GM19372 (cell line): Measurements from ENCODE around the gene MRPS5.
"Not testable (repeated sequence)": the region's sequence is repeated elsewhere in the genome, so short reads cannot be mapped to it uniquely, and the experiment has no call there.

Source experiments
- ATAC-seq: cut with Tn5 transposase; IDR thresholded peaks from one replicate; pipeline ENCODE4 v1.9.1; 2021; ENCODE audit warnings: mild to moderate bottlenecking, low read depth, moderate library complexity; ENCODE audit not compliant: unreplicated experiment

The MRPS5 gene

GRCh38 chr2:95048825-95049682, 72.6 kb downstream of the MRPS5 start:
- ATAC-seq = no peak

- no peak for ATAC-seq
Observed at GRCh38 chr2:95047629-95048510, 73.7 kb downstream of the MRPS5 start.

DNA sequence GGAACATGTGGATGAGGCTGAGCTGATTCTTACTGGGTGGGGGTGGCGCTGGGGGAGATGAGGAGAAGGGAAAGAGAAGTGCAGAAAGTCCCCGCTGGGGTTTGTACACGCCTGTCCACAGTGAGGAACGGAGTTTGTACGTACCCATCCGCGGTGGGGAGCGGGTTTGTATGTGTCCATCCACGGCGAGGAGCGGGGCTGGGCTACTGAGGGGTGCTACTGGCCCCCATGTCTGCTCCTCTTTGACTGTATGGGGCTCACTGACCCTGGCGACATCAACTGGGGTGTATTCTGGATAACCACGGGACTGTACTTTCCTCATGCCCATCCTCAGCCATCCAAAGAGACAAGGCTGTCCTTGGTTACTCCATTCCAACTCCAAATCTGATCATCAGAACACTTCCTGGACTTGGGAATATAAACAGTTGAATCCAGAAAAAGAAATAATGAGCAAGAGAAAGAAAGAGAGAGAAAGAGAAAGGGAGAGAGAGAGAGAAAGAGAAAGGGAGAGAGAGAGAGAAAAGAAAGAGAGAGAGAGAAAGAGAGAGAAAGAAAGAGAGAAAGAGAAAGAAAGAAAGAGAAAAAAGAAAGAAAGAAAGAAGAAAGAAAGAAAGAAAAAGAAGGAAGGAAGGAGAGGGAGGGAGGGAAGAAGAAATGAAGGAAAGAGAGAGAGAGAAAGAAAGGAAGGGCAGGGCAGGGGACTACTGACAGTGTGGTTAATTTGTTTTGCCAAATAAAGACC, 75.1 kb downstream of the MRPS5 start:
- no peak for ATAC-seq

DNA sequence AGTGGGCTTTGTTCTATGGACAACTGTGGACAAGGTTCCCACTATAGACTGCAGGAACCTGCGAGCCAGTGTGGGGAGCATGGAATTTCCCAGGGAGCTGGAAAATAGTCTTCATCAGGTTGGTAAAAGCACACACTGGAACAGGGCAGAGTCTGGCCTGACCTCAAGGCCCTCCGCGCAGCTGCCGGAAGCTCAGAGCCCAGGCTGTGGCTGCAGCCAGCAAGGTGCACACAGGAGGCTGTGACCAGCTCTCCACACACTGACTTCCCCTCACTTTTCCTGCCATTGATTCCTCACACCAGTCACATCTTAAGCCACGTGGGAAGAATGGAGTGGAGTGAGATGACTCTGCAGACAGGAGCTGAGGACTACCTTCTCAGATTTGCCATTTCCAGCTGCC, 77.0 kb downstream of the MRPS5 start:
- ATAC-seq = no peak

GRCh38 chr2:95043300-95044093, 78.1 kb downstream of the MRPS5 start:
- no peak for ATAC-seq

GRCh38 chr2:95042472-95043271, 78.9 kb downstream of the MRPS5 start:
- ATAC-seq = no peak

DNA sequence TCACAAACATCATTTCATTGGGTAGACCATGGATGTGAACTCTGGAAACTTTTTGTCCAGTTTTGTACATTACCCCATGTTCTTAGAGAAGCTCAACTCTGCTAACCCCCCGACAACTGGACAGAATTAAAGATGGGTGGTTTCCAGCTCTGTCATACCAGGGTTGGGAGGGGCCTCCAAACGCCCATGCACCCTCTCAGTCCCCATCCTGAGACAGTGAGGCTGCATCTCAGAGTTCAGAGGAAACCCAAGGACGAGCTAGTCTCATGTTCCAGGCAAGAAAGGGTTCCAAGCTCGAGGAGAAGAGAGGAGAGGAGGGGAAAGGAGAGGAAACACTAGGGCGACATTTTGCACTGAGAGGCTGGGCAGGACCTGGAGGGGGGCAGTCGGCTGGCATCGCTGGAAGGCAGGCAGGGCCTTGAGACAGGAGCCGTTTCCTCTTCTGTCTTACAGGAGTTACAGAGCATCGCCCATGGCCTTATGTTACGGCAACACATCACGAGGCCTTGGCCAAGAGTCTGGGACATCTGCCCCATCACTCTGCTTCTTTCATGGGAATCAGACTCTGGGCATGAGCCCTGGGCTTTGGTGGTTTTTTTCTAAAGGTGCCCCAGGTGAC, 79.7 kb downstream of the MRPS5 start:
- no peak for ATAC-seq

DNA sequence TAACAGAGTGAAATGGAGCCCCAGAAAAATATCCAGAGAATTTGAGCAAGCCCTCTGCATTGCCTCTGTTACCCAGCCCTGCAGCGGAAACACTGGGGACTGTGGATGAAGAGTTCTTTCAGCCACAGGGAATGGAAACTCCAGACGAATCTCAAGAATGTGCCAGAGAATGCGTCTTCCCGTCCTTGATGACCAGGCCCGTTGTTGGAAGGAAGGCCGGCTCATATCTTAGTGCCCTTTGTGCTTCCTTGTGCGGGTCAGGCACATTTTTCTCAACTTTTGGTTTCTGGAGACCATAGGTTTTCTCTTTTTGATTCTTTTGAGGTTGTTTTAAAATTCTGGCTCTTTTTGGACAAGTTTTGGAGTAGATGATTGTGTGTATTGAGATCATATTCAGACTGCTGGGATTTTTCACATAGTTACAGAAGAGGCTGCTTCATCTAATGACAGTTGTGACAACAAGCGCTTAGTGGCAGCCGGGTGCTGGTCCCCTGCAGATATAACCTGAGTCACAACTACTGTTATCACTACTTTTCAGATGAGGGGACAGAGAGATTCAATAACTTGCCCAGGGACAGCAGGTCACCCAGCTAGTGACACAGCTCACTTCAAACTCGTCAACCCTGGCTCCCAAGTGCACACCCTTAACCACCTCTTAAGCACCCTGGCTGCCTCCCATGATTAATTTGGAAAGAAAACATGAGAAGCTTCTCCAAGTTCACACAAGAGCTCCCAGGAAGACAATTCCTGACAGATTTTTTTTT, 80.4 kb downstream of the MRPS5 start:
- ATAC-seq = no peak

DNA sequence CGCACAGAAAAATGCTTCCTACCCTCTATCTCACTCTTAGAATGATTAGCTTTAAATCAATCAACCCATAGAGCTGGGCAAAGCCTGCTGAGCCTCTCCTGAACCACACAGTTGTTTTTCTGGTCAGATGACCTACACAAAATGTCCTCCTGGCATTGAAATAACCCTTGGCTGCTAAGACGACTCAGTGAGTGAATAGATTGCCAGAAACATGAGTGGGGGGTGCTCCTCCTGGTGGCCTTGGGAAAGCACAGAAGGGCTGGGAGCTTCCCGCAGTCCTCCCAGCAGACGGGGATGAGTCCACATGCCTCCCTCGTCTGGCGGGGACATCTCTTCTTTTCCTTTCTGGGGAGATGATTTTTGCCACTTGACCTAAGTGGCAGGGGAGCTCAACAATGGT, 81.2 kb downstream of the MRPS5 start:
- ATAC-seq = no peak

DNA sequence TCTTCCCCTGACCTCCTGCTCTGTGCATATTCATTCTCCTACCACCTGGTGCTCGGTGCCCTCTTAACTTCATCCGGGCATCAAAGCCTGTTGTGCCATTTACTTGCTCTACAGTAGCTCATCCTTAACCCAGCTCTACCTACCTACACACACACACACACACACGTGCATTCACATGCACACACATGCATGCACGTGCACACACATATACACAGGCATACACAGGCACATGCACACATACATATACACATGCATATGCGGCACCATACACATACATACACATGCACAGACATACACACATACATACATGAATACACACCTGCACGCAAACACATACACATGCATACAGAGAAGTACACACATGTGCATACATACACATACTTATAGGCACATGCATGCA, 81.6 kb downstream of the MRPS5 start:
- ATAC-seq = no peak

DNA sequence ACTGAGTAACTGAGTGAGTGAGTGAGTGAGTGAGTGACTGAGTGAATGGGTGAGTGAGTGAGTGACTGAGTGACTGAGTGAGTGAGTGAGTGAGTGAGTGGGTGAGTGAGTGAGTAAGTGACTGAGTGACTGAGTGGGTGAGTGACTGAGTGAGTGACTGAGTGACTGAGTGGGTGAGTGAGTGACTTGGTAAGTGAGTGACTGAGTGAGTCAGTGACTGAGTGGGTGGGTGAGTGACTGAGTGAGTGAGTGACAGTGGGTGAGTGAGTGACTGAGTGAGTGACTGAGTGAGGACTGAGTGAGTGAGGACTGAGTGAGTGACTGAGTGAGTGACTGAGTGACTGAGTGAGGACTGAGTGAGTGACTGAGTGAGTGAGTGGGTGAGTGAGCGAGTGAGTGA, 82.2 kb downstream of the MRPS5 start:
- no peak for ATAC-seq

DNA sequence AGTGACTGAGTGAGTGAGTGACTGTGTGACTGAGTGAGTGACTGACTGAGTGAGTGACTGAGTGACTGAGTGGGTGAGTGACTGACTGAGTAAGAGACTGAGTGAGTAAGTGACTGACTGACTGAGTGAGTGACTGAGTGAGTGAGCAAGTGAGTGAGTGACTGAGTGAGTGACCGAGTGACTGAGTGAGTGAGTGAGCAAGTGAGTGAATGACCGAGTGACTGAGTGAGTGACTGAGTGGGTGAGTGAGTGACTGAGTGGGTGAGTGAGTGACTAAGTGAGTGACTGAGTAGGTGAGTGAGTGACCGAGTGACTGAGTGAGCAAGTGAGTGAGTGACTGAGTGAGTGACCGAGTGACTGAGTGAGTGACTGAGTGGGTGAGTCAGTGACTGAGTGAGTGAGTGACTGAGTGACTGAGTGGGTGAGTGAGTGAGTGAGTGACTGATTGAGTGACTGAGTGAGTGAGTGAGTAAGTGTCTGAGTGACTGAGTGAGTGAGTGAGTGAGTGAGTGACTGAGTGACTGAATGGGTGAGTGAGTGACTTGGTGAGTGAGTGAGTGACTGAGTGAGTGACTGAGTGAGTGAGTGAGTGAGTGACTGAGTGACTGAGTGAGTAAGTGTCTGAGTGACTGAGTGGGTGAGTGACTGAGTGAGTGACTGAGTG, 82.8 kb downstream of the MRPS5 start:
- ATAC-seq = no peak

DNA sequence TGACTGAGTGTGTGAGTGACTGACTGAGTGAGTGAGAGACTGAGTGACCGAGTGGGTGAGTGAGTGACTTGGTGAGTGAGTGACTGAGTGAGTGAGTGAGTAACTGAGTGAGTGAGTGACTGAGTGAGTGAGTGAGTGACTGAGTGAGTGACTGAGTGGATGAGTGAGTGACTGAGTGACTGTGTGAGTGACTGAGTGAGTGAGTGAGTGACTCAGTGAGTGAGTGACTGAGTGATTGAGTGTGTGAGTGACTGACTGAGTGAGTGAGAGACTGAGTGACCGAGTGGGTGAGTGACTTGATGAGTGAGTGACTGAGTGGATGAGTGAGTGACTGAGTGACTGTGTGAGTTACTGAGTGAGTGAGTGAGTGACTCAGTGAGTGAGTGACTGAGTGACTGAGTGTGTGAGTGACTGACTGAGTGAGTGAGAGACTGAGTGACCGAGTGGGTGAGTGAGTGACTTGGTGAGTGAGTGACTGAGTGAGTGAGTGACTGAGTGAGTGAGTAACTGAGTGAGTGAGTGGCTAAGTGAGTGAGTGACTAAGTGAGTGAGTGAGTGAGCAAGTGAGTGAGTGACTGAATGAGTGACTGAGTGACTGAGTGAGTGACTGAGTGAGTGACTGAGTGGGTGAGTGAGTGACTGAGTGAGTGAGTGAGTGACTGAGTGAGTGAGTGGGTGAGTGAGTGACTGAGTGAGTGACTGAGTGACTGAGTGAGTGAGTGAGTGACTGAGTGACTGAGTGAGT, 83.6 kb downstream of the MRPS5 start:
- not testable (repeated sequence) for ATAC-seq

- ATAC-seq = no peak
Observed at GRCh38 chr2:95037384-95037839, 84.2 kb downstream of the MRPS5 start.

GRCh38 chr2:95036596-95037383, 84.8 kb downstream of the MRPS5 start:
- ATAC-seq = no peak
